ENCODE measurements around the gene DES. TPM values are rescaled to one million over a fixed set of nuclear protein-coding genes. Genes with fewer than 3 reads are reported as not detected.

The DES gene
- total RNA-seq, 1 donor from 2014 or later = not detected

GRCh38 chr2:219457784-219458369 is 39.7 kb downstream of the DES start:
- Mint-ChIP-seq H3K27ac (ENCODE audit: unreplicated experiment) (no peak overlapping the region), H3K4me1 (ENCODE audit: unreplicated experiment) (peaks cover 42% of the 10 kb centered on the region), H3K4me3 (ENCODE audit: unreplicated experiment) (no peak overlapping the region), H3K36me3 (ENCODE audit: unreplicated experiment) (no peaks in the 10 kb centered on the region), H3K27me3 (ENCODE audit: unreplicated experiment) (no peaks in the 10 kb centered on the region), H3K9me3 (ENCODE audit: unreplicated experiment) (no peaks in the 10 kb centered on the region)
- no peak for DNase-seq (ENCODE audit: extremely low spot score, unreplicated experiment)
- no peak for TF ChIP-seq CTCF (IDR thresholded peaks at IDR 0.05)

- Mint-ChIP-seq H3K9me3 (ENCODE audit: unreplicated experiment) (no peaks in the 10 kb centered on the region), H3K27ac (ENCODE audit: unreplicated experiment) (peak overlapping the region; percentile 78), H3K4me1 (ENCODE audit: unreplicated experiment) (peaks cover 31% of the 10 kb centered on the region), H3K36me3 (ENCODE audit: unreplicated experiment) (no peaks in the 10 kb centered on the region), H3K27me3 (ENCODE audit: unreplicated experiment) (no peaks in the 10 kb centered on the region), H3K4me3 (ENCODE audit: unreplicated experiment) (no peak overlapping the region)
- no peak for TF ChIP-seq CTCF (IDR thresholded peaks at IDR 0.05)
- no peak for DNase-seq (ENCODE audit: extremely low spot score, unreplicated experiment)
These were observed 40.8 kb downstream of the DES start for GRCh38 chr2:219458996-219459395.

- no peak overlapping the region for H3K4me3 Mint-ChIP-seq (ENCODE audit: unreplicated experiment)
- TF ChIP-seq CTCF (IDR thresholded peaks at IDR 0.05) = peak; percentile 84
- no peaks in the 10 kb centered on the region for H3K36me3 Mint-ChIP-seq (ENCODE audit: unreplicated experiment)
- H3K4me1 Mint-ChIP-seq (ENCODE audit: unreplicated experiment) = peaks cover 27% of the 10 kb centered on the region
- H3K9me3 Mint-ChIP-seq (ENCODE audit: unreplicated experiment) = no peaks in the 10 kb centered on the region
- peak overlapping the region; percentile 78 for H3K27ac Mint-ChIP-seq (ENCODE audit: unreplicated experiment)
- H3K27me3 Mint-ChIP-seq (ENCODE audit: unreplicated experiment) = no peaks in the 10 kb centered on the region
- DNase-seq (ENCODE audit: extremely low spot score, unreplicated experiment) = no peak
These were observed 41.5 kb downstream of the DES start for GRCh38 chr2:219459460-219460311.

GRCh38 chr2:219460424-219460926 is 42.3 kb downstream of the DES start:
- Mint-ChIP-seq H3K4me3 (ENCODE audit: unreplicated experiment) (peak overlapping the region; percentile 22), H3K27ac (ENCODE audit: unreplicated experiment) (peak overlapping the region; percentile 78), H3K9me3 (ENCODE audit: unreplicated experiment) (no peaks in the 10 kb centered on the region), H3K4me1 (ENCODE audit: unreplicated experiment) (peaks cover 27% of the 10 kb centered on the region), H3K36me3 (ENCODE audit: unreplicated experiment) (no peaks in the 10 kb centered on the region), H3K27me3 (ENCODE audit: unreplicated experiment) (no peaks in the 10 kb centered on the region)
- peak; percentile 95 for DNase-seq (ENCODE audit: extremely low spot score, unreplicated experiment)
- TF ChIP-seq CTCF (IDR thresholded peaks at IDR 0.05) = no peak

- Mint-ChIP-seq H3K4me3 (ENCODE audit: unreplicated experiment) (no peak overlapping the region), H3K36me3 (ENCODE audit: unreplicated experiment) (no peaks in the 10 kb centered on the region), H3K27ac (ENCODE audit: unreplicated experiment) (peak overlapping the region; percentile 78), H3K9me3 (ENCODE audit: unreplicated experiment) (no peaks in the 10 kb centered on the region), H3K4me1 (ENCODE audit: unreplicated experiment) (peaks cover 27% of the 10 kb centered on the region), H3K27me3 (ENCODE audit: unreplicated experiment) (no peaks in the 10 kb centered on the region)
- DNase-seq (ENCODE audit: extremely low spot score, unreplicated experiment) = no peak
- no peak for TF ChIP-seq CTCF (IDR thresholded peaks at IDR 0.05)
These were observed 42.9 kb downstream of the DES start for GRCh38 chr2:219461047-219461514.

Data from osteocyte (in vitro differentiated cells).